GM10266 (cell line): ENCODE measurements around the gene SARS1.

Experiments used
- DNase-seq: peaks from one replicate; pipeline ENCODE4 v3.0.0; 2012; ENCODE audit errors: extremely low spot score
- CTCF ChIP-seq: IDR thresholded peaks from 2 replicates; pipeline ENCODE4 v1.5.1; 2012; ENCODE audit warnings: mild to moderate bottlenecking, low read depth; ENCODE audit not compliant: control insufficient read depth, insufficient read depth; ENCODE audit errors: missing control alignments

Gene SARS1

GRCh38 chr1:109255097-109255651, 41.5 kb downstream of the SARS1 start:
- no peak for DNase-seq
- no peak for TF ChIP-seq CTCF

- no peak for DNase-seq
- TF ChIP-seq CTCF, result no peak
Measured at GRCh38 chr1:109255678-109256077, 42.0 kb downstream of the SARS1 start.

- no peak for DNase-seq
- no peak for TF ChIP-seq CTCF
Measured at GRCh38 chr1:109256085-109256484, 42.4 kb downstream of the SARS1 start.

GRCh38 chr1:109256971-109257681, 43.4 kb downstream of the SARS1 start:
- DNase-seq, result no peak
- no peak for TF ChIP-seq CTCF

GRCh38 chr1:109257682-109258421, 44.1 kb downstream of the SARS1 start:
- no peak for TF ChIP-seq CTCF
- no peak for DNase-seq

GRCh38 chr1:109258481-109259466, 45.1 kb downstream of the SARS1 start:
- no peak for TF ChIP-seq CTCF

More at GRCh38 chr1:109258481-109259466, 45.1 kb downstream of the SARS1 start:
- no peak for DNase-seq
